ENCODE measurements around the gene TCF21. TPM values are rescaled to one million over a fixed set of nuclear protein-coding genes. Genes with fewer than 3 reads are reported as not detected.

Gene TCF21
- total RNA-seq, result under 0.01 and 0.15 TPM in 2 replicates

DNA sequence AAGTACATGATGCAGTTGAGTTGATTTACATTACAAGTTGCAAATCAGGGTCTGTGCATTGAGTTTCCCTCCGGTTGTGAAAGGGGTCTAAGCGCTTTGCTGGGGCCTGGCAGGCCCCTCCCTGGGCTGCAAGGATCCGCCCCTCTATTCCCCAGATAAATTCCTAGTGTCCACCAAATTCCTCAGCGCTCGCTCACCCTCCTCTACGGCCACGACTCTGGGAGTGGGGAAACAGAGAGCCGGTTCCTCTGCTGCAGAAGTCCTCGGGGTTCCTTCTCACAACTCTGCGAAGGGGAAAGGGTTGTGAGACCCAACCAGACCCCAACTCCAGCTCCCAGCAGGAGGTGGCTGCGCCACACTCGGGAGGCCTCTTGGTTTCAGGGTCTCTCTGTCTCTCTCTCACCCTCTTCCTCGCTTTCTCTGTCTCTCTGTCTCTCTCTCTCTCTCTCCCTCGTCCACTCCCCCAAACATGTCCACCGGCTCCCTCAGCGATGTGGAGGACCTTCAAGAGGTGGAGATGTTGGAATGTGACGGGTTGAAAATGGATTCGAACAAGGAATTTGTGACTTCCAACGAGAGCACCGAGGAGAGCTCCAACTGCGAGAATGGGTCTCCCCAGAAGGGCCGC lies at the start of gene TCF21:
Gene TCF21, plus strand, starts transcription at position 185 of the 628 bp plus-strand sequence. Its CDS starts 285 bp downstream, at position 470.

Other genes starting within 250 kb of the TCF21 start
- gene TBPL1, start 64.1 kb downstream of the TCF21 start, total RNA-seq, result 23.1 and 34.7 TPM in 2 replicates
- gene SLC2A12, start 163.5 kb downstream of the TCF21 start, total RNA-seq, result under 0.01 and 0.46 TPM in 2 replicates